NK-92 (cell line): ENCODE measurements around the gene DHX8.

Experiments used
- DNase-seq: peaks from one replicate; lab custom pipeline; 2025; ENCODE audit not compliant: unreplicated experiment; lab: John Stamatoyannopoulos, UW

Gene DHX8

DNA sequence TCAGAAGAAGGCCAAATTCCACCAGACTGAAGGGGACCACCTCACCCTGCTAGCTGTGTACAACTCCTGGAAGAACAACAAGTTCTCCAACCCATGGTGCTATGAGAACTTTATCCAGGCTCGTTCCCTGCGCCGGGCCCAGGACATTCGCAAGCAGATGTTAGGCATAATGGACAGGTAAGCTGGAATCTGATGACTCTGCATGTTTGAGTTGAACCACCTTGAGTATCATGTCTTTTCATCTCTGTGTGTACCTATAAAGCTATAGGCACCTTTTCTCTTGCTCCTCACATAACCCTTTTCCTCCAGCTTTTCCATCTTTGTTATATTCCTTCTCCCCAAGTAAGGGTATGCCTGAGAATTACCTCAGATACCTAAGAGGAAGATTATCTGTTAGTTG is 37.6 kb downstream of the DHX8 start:
- no peak for DNase-seq

GRCh38 chr17:43524945-43525575 is 41.3 kb downstream of the DHX8 start:
- no peak for DNase-seq

- no peak for DNase-seq
These were observed 43.3 kb downstream of the DHX8 start for GRCh38 chr17:43526886-43527648.

- DNase-seq = no peak
These were observed 44.7 kb downstream of the DHX8 start for GRCh38 chr17:43528319-43528987.

DNA sequence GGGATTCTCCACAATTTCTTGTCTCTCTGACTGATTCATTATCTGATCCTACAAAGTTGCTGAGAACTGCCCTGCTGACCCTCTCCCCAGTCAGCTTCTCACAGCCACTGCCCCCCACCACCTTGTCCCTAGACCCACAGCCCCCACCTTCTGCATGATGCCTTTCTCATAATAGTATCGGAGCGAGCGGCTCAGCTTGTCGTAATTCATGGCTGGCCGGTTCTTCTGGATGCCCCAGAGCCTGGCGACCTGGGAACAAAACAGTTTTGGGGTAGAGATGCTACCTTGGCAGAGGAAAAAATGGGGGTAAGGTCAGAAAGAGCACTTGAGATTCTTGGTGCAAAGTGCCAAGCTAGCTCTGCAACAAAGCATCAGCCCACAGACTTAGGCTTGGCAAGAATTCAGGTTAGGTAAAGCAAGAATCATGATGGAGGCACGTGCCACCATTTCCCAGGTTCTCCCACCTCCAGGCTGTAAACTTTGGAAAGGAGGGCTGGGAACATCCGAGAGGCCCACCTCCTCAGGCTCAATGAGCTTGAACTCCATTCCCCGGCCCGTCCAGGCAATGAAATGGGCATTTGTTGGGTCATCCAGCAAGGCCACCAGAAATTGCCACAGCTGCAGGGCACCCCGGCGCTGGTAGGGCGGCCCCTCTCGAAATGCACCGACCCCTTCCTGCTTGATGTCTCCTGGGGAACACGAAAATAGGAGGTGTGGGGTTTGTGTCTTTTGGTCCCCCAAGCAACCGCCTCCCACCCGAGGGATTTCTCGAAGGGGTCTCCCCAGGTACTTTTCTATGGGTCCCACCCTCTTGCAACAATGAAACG is 45.4 kb downstream of the DHX8 start:
- DNase-seq = no peak

DNA sequence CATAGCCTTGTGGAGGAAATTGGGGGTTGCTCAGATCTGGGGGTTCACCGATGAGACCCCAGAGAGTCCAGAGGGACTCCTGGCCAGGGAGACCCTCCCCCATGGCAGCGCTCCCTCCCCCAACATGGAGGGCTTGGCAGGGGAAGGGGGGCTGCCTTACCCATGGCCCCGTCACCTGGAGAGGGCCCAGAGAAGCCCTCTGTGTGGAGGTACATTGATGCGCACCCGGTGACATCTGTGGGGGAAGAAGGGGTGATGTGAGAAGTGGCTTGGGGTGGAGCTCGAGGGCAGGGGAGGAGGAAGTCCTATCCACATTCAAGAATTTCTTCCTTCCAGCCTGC is 46.1 kb downstream of the DHX8 start:
- DNase-seq = no peak

DNA sequence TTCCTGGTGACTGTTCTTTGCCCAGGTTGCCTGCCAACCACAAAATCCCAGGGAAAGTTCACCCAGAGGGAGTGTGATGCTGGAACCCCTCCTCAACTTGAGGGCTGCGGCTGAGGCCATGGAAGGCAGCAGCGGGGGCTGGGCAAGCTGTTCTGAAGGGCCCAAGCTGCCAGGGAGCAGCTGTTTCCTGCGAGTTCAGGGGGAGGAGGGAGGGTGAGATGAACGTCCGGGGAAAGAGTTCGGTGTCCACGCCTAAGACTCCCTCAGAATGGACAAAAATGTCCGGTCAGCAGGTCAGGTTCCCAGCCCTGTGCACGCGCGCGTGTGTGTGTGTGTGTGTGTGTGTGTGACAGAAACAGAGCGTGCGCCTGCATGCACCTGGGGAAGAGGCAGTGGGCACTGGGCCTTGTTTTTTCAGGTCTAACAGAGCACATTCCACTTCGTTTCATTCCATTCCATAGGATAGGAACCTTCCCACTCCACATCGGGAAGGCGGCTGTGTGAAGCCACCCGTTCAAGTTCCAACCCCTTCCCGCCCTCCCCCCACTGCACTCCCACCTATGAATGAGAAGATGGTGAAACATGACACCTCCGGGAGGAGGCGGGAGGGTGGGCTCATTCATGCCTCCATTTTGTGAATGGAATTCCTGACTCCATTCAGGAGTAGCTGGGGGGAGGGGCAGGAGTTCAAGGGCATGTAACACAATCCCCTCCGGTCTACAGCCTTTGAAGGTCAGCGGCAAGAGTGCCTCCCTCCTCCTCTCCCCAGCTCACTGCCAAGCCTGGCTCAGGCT is 46.7 kb downstream of the DHX8 start:
- no peak for DNase-seq

GRCh38 chr17:43531082-43531378 is 47.3 kb downstream of the DHX8 start:
- DNase-seq = no peak

DNA sequence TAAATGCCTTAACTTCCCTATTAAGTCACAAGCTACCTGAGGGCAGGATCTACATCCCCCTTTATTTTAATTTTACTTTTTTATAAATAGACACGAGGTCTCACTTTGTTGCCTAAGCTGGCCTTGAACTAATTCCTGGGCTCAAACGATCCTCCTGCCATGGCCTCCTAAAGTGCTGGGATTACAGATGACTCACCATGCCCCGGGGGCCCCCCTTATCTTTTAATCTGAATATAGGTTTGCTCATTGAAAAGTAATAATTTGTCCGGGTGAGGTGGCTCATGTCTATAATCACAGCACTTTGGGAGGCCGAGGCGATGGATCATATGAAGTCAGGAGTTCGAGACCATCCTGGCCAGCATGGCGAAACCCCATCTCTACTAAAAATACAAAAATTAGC is 48.2 kb downstream of the DHX8 start:
- no peak for DNase-seq

DNA sequence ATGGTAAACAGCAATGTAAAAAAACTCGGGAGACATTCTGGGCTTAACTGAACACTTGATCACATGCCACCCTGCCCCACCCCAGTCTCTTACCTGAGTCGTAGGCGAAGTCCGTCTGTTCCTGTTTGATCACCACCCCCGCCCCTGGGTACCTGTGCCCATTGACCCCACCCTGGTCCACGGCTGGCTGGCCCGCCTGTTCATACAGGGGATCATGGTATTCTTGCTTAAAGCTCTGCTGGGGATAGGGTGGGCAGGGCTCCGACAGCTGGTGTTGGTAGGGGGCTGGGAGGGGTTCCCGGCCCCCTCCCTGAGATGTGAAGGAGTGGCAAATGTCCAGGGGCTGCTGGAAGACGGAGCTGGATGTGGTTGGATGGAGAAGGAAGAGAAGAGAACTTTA is 48.8 kb downstream of the DHX8 start:
- DNase-seq = no peak

DNA sequence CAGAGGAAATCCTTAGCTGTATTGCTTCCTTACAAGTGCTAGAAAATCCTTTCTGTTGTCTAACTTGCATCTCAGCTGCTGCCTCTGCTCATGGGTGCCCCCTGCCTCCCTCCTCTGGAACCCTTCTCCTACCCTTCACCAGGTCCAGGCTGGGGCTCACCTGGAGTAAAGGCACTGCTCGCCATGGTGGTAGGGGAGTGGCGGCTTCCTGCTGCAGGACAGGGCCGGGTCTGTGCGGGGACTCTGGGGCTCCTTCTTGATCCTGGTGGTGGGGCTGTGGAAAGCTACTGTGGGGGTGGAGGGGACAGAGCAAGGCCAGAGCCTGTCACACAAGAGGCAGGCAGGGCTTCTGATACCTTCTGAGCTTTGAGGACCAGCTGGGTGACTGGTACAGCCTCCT is 49.9 kb downstream of the DHX8 start:
- DNase-seq = no peak

DNA sequence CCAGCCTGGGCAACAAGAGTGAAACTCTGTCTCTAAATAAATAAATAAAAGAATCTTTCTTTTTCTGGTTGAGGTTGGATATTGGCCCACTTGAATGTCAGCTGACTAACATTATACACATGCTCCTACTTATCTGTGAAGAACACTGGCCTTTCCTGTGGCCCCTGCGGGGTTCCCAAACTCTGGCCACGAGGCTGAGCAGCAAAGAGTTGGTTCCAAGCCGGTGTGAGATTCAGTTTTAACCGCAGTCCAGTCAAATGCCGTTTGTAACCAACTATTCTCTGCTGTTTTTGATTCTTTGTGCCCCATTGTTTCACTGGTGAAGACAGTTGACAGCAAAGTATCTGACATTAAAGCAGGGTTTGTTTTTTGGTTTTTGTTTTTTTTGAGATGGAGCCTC is 51.1 kb downstream of the DHX8 start:
- no peak for DNase-seq

- DNase-seq = no peak
These were observed 52.6 kb downstream of the DHX8 start for GRCh38 chr17:43536236-43536992.

DNA sequence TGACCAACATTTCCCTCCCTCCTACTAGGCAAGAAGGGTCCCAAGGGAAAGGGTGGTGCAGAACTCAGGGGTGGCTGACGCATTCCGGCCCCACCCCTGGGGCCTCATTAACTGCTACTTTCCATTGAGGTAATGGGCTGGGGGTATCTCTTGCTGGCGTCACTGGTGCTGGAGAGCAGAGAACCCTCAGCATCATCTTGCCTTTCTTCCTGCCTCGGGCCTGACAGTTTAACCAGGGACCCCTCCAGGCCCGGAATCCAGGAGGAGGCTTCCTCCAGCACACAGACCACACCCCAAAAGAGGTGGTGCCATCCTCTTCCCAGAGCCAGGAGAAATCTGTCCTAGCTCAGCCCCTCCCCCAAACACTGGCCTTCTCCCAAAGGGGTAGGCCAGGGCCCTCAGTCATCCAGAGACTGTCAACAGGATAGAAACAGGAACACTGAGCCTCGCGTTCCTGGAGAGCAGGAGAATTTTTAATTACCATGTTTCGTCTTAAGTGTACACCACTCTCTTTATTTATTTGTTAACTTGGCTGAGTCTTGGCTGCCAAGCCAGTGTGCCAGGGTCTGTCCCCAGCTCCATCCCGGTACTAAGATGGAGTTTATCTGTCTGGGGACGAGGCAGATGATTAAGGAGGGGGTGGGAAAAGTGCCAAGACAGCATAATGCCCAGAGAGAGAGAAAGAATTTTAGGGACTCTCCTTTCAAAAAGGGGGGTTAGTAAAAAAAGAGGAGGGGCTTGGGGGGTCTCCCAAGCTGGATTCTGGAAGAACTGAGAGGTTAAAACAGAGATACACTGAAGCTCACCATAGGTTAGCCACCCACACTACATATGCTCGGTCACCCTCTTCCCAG is 57.3 kb downstream of the DHX8 start:
- DNase-seq = no peak

GRCh38 chr17:43542859-43543258 is 59.1 kb downstream of the DHX8 start:
- DNase-seq = no peak

DNA sequence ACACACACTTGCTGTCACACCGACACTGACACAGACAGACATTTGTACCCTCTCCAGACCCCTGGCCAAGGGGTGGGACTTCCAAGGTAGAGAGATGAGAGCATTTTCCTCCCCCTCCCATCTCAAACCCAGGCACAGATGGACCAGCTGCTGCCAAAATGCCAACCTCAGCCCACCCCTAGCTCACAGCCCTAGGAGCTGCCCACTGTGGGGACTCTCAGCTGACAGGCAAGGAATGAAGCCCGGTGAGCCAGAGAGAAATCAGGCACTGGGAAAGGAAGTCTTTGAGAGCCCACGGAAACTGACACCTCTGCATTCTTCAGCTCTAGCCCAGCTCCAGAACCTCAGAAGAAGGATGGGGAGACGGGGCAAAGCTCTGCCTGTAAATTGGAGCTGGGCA is 59.5 kb downstream of the DHX8 start:
- DNase-seq = no peak

GRCh38 chr17:43543771-43544575 is 60.2 kb downstream of the DHX8 start:
- no peak for DNase-seq

DNA sequence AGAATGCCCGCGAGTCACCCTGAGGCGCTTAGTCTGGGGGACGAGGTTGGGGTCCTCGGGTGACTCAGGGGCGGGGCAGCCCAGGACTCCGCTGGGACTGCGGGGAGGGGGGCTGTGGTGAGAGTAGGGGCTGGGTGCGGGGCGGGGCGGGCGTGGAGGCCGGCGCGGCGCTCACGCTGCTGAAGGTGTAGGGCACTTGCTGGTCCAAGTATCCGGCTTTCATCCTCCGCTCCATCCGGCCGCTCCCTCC is 61.5 kb downstream of the DHX8 start:
- no peak for DNase-seq
